Measurements from ENCODE around the gene NAV2.
"Not testable (repeated sequence)": the region's sequence is repeated elsewhere in the genome, so short reads cannot be mapped to it uniquely, and the experiment has no call there.

Gene NAV2

DNA sequence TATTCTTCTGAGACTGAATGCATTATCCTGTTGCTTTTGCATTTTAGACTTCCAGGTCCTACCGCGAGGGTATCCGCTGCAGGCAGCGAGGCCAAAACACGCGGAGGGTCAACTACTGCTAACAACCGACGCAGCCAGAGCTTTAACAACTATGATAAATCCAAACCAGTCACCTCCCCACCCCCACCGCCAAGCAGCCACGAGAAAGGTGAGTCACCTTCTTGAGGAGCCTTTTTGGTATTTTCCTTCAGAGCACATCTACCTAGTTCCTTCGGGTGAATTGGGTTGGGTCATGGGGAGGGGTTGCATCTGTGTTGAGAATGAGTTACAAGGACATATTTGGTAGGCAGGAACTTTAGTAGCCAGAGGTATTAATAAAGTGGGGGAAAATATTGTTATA lies 179.8 kb downstream of the NAV2 start:
- TF ChIP-seq CTCF (IDR thresholded peaks at IDR 0.05), result no peak
- Mint-ChIP-seq H3K9me3 (no peaks in the 10 kb centered on the region), H3K4me3 (no peak overlapping the region), H3K27me3 (ENCODE audit: low read depth, poor library complexity) (peaks cover 8% of the 10 kb centered on the region), H3K36me3 (ENCODE audit: low read depth) (peaks cover 11% of the 10 kb centered on the region), H3K4me1 (peaks cover 15% of the 10 kb centered on the region), H3K27ac (no peak overlapping the region)
- no peak for DNase-seq

- DNase-seq, result no peak
- Mint-ChIP-seq H3K27me3 (ENCODE audit: low read depth, poor library complexity) (peaks cover 8% of the 10 kb centered on the region), H3K4me3 (no peak overlapping the region), H3K4me1 (peaks cover 11% of the 10 kb centered on the region), H3K9me3 (no peaks in the 10 kb centered on the region), H3K27ac (no peak overlapping the region), H3K36me3 (ENCODE audit: low read depth) (peaks cover 11% of the 10 kb centered on the region)
- TF ChIP-seq CTCF (IDR thresholded peaks at IDR 0.05), result no peak
Measured at GRCh38 chr11:19892876-19893275, 180.2 kb downstream of the NAV2 start.

DNA sequence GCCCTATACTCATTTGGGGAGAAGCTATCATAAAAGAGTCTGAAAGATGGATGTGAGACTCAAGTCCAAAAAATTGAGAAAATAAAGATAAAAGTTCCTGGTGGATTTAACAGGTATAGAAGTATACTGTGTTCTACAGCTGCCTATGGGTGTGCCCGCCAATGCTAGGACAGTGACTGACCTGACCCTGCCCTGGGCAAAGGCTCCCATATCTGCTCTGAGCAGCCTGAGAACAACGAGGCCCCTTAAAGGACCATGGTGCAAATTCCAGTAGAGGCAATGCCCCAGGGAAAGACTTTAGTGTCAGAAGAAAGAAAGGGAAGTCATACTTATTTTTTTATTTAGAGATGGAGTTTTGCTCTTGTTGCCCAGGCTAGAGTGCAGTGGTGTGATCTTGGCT lies 181.8 kb downstream of the NAV2 start:
- Mint-ChIP-seq H3K27me3 (ENCODE audit: low read depth, poor library complexity) (peaks cover 8% of the 10 kb centered on the region), H3K4me1 (peaks cover 5% of the 10 kb centered on the region), H3K4me3 (no peak overlapping the region), H3K9me3 (no peaks in the 10 kb centered on the region), H3K36me3 (ENCODE audit: low read depth) (peaks cover 11% of the 10 kb centered on the region), H3K27ac (no peak overlapping the region)
- no peak for TF ChIP-seq CTCF (IDR thresholded peaks at IDR 0.05)
- DNase-seq, result no peak

- H3K27ac Mint-ChIP-seq; H3K27me3 Mint-ChIP-seq (ENCODE audit: low read depth, poor library complexity); H3K4me1 Mint-ChIP-seq; H3K4me3 Mint-ChIP-seq; H3K9me3 Mint-ChIP-seq; DNase-seq: not testable (repeated sequence)
- H3K36me3 Mint-ChIP-seq (ENCODE audit: low read depth), result peaks cover 11% of the 10 kb centered on the region
Measured at GRCh38 chr11:19895037-19895436, 182.4 kb downstream of the NAV2 start.

- no peak overlapping the region for H3K27ac Mint-ChIP-seq
- DNase-seq, result no peak
- H3K9me3 Mint-ChIP-seq, result no peaks in the 10 kb centered on the region
- peaks cover 11% of the 10 kb centered on the region for H3K36me3 Mint-ChIP-seq (ENCODE audit: low read depth)
- H3K27me3 Mint-ChIP-seq (ENCODE audit: low read depth, poor library complexity), result peaks cover 4% of the 10 kb centered on the region
- H3K4me1 Mint-ChIP-seq, result peaks cover 5% of the 10 kb centered on the region
- no peak overlapping the region for H3K4me3 Mint-ChIP-seq
- TF ChIP-seq CTCF (IDR thresholded peaks at IDR 0.05), result no peak
Measured at GRCh38 chr11:19895776-19896175, 183.1 kb downstream of the NAV2 start.

DNA sequence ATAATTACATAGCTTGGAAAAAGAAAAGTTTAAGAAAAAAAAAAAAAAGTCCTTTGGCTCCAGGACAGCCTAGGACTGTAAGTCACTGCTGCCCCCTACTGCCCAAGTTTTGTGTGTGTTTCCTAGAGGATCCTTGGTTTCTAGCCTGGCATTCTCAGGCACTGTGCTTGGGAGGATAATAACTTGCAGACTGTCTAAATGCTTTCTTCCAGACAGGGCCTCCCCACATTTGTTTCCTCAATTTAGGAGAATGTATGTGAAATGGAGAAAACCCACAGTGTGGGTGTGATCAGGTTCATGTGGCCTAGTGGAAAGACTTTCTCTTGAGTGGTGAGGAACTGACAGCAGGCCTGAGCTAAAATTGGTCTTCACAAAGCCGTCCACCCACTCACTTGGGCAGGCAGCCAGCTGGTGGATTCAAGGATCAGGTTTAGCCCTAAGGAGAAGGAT lies 191.0 kb downstream of the NAV2 start:
- TF ChIP-seq CTCF (IDR thresholded peaks at IDR 0.05), result peak; percentile 78
- H3K4me3 Mint-ChIP-seq, result no peak overlapping the region
- DNase-seq, result peak; percentile 86
- H3K36me3 Mint-ChIP-seq (ENCODE audit: low read depth), result no peaks in the 10 kb centered on the region
- H3K27ac Mint-ChIP-seq, result no peak overlapping the region
- H3K4me1 Mint-ChIP-seq, result peaks cover 21% of the 10 kb centered on the region
- H3K27me3 Mint-ChIP-seq (ENCODE audit: low read depth, poor library complexity), result peaks cover 7% of the 10 kb centered on the region
- no peaks in the 10 kb centered on the region for H3K9me3 Mint-ChIP-seq
